ENCODE measurements around the gene KLHL2.
"Not testable (repeated sequence)": the region's sequence is repeated elsewhere in the genome, so short reads cannot be mapped to it uniquely, and the experiment has no call there.

DNA sequence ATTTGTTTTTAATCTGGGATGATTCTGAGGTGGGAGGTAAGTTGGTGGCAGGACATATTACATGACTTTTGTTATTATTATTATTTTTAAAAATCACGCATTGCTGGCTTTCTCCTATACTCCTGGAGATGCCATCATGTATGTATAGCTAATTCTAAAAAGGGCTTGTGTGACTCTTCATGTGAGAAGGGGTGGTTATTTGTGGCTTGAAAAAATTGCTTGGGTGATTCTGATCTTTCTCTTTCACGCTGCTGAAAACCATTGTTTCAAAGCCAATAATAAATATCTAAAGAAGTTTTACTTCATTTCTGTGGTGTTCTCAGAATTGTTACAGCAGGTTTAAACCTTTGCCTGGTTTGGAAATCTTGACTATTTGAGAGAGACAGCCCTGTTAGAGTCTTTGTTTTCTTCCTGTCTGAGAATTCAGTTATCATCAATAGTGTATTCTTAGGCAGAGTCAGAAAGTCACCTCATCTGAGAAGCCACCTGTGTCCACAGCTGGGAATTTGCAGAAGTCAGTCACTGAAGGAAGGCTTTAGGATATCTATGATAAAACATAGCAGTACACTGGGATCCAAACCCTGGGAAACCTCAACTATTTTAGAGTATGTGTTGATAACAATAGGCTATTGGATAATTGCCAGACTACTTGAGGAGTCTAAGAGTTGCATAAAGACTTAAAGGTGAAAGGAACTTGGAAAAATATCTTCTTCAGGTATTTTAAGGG is 8.6 kb downstream of the KLHL2 start:
- not testable (repeated sequence) for TF ChIP-seq CTCF, POLR2A (IDR thresholded peaks at IDR 0.05)
